Measurements from ENCODE around the gene INSC.

INSC gene

DNA sequence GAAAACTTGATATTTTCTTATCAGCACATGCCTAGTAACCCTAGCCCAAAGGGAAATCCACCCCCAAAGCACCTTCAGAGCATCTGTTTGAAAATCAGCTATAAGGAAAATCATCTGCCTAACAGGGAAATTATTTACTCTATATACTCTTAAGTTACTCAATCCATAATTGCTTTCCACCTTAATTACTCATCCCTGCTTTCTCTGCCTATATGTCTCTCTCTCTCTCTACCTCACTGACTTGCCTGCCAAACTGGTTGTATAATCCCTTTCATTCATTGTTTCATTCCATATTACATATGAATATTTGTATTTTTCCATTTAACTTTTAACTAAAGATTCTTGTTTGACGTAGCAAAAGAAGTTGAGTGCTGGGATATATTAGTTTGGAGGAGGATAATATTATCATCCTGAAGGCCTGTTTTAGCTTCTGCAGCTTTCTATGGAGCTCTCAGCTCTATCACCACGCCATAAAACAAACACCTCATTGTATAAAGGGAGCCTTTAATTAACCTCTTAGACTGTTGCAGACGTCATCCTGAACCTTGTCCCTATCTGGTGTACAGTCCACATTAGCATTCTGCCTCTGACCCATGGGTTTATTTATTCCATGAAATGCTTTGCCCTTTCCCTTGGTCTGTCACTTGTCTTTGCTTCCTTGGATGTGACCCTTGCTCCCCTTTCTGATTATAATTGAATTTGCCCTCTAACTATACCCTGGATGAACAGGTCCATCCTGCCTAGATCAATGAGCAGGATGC lies 98.9 kb downstream of the INSC start:
- no peak for DNase-seq (ENCODE audit: low read depth in 2 of 2, low spot score in 1 of 2)

DNA sequence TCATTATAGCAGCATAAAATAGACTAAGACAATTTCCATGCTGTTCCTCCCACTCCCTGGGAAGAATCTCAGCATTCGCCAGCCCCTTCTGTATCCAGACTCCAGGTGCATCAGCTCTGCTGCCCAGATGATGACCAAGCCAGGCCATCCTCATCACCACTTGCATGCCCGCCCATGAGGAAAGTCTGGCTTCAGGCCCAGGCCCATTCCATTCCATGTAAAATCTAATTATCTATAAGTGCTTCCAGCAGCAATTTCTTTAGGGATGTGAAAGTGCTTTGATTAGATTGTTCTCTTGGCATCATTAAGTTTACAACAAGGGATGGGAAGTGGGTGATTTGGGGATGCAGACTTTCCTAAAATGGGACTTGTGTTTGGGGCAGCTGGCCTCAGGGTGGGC lies 100.3 kb downstream of the INSC start:
- DNase-seq (ENCODE audit: low read depth in 2 of 2, low spot score in 1 of 2), result no peak

GRCh38 chr11:15216678-15217077 lies 102.0 kb downstream of the INSC start:
- no peak for DNase-seq (ENCODE audit: low read depth in 2 of 2, low spot score in 1 of 2)

GRCh38 chr11:15217416-15217815 lies 102.7 kb downstream of the INSC start:
- DNase-seq (ENCODE audit: low read depth in 2 of 2, low spot score in 1 of 2), result no peak

- DNase-seq (ENCODE audit: low read depth in 2 of 2, low spot score in 1 of 2), result no peak
Measured at GRCh38 chr11:15222777-15223176, 108.1 kb downstream of the INSC start.

DNA sequence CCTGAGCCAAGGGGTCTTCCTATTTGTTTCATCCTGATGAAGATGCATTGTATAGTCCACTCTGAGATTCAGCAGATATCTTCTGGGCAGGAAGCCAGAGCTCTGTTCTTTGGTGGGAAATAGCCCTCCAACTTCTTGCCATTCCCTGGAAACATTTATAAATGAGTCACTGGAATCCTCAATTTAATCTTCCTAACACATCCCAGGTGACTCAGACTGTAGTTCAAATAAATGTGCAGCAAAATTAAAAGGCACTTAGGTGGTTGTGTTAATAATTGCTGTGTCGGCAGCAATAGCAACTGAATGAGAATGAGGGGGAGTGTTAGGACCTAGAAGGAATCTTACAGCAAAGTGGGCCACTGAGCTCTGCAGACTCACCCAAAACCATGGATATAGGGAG lies 108.6 kb downstream of the INSC start:
- no peak for DNase-seq (ENCODE audit: low read depth in 2 of 2, low spot score in 1 of 2)

DNA sequence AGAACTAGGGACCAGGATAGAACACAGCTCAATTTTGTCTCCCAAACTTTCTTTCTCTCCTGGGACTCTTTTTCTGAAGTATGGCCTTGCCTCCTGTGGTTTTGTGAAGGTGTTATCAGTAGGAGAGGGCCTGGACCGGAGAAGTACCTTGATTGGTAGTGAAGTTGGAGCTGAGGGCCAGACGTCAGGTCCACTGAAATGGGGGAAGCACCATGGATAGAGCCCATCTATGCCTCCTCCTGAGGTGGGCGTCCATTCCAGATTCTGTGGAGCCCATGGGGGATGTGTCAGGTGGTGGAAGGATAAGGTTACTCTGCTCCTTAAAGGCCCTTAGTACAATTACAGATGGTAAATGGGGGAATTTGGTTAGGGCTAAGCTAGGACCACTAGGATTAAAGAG lies 109.7 kb downstream of the INSC start:
- no peak for DNase-seq (ENCODE audit: low read depth in 2 of 2, low spot score in 1 of 2)

DNA sequence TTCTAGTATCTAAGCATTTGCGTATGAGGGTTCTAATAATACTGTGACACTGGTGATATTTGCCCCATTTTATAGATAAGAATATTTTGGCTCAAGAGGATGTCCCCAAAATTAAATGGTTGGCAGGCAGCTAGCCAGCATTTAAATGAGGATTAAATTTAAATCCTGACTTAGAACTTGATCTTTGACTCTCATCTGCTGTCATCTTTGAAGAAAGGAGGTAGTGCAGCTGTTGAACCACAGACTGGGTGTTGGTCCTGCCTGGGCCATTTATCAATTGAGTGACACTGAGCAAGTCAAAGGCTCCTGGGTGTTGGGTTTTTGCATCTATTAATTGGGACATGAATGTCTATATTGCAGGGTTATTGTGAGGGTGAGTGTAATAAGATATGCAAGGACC lies 112.3 kb downstream of the INSC start:
- DNase-seq (ENCODE audit: low read depth in 2 of 2, low spot score in 1 of 2), result no peak

DNA sequence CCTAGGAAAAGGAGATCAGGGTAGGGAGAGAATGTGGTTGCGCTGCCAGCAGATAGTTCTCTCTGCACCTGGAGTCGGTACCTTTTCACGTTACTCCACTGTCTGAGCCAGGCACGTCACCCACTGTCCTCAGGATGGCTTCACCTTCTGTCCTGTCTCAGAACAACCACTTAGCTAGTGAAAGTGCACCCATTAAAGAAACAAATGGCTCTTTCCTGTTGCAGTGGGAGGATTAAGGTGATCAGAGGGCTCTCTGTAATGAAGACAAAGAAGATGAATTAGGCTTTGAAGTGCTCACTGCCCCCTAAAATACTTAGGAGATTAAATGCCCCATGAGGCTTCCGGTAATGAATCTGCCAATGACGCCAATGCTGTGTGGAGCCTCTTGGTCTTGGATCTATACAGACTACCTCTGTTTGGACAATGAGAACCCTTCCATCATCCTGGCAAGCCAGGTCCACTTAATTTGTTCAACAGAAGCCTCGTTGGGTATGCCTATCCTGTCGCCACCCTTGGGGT lies 113.7 kb downstream of the INSC start:
- DNase-seq (ENCODE audit: low read depth in 2 of 2, low spot score in 1 of 2), result no peak

GRCh38 chr11:15229069-15229468 lies 114.3 kb downstream of the INSC start:
- DNase-seq (ENCODE audit: low read depth in 2 of 2, low spot score in 1 of 2), result no peak

DNA sequence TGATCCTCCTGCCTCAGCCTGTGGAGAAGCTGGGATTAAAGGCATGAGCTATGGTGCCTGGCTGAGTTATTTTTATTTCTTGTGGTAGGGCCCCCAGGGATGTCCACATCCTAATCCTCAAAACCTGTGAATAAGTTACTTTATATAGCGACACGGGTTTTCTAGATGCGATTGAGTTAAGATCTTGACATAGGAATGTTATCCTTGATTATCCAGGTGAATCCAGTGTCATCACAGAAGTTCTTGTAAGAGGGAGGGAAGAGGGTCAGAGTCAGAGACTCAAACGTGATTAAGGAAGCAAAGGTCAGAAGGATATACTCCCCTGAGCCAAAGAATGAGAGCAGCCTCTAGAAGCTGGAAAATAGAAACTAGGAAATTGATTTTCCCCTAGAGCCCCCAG lies 117.8 kb downstream of the INSC start:
- DNase-seq (ENCODE audit: low read depth in 2 of 2, low spot score in 1 of 2), result no peak

DNA sequence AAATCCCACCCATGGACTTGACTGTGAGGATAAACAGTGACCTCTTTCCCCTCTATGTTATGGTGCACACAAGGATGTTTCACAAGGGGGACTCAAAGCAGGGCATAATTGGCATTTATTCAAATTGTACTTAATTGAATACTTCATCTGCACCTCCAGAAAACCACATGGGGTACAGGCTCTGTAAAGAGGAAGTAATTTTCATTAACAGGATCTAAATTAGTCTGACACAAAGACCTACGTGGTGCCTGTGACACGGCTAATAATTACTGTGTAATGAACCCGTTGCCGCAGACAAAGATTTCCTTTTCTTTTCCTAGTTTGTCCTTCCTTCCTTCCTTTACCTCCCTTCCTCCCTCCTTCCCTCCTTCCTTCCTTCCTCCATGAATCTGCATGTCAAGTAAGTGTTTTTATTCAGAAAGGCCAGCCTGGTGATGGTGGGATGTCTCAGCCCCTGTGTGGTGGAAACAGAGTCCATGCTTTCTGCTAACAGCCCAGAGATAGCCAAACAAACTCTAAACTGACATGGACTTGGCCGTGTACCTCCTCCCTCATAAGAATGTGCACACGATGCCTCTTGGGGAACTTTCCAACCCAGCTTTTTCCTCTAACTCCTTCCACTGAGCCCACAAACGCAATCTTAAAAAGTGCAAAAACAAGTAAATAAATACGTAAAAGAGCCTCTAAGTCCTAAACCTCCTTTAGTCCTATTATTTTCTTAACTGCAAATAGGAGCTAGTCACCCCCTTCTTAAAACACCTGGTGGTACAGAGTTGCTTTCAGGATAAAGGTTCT lies 118.8 kb downstream of the INSC start:
- DNase-seq (ENCODE audit: low read depth in 2 of 2, low spot score in 1 of 2), result no peak

- DNase-seq (ENCODE audit: low read depth in 2 of 2, low spot score in 1 of 2), result no peak
Measured at GRCh38 chr11:15234796-15235195, 120.1 kb downstream of the INSC start.

DNA sequence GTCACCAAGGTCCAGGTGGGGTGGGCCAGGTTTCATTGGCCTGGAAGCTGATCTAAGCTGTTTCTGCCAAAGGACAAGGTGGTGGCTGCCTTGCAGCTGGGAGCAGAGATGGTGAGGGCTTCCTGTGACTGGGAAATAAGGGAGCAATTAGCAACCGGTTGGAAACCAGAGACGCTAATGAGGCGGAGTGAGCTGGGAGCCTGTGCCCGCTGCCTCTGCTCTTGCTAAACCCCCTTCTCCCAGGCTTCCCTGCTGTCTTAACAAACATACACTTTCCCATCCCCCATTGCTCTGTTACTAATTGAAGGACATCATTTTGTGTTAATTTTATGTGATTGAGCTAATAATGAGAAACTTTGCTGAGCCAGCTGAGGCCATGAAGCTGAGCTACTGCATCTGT lies 121.8 kb downstream of the INSC start:
- DNase-seq (ENCODE audit: low read depth in 2 of 2, low spot score in 1 of 2), result no peak

DNA sequence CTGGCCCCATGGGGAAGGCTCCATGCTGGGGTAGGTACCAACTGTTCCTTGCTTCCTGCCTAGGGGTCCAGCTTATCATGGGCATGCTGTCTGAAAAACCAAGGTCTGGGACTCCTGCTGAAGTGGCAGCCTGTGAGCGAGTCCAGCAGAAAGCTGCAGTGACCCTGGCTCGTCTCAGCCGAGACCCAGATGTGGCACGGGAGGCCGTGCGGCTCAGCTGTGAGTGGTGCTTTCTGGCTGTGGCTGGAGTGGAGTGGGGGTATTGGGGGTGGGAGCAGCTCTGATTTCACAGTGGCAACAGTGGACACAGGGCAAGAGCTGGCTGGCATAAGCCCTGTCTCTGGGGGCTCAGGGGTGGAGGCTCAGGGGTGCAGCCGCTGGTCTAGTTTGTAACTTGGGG lies 124.1 kb downstream of the INSC start:
- DNase-seq (ENCODE audit: low read depth in 2 of 2, low spot score in 1 of 2), result no peak

- DNase-seq (ENCODE audit: low read depth in 2 of 2, low spot score in 1 of 2), result no peak
Measured at GRCh38 chr11:15248749-15249148, 134.0 kb downstream of the INSC start.

DNA sequence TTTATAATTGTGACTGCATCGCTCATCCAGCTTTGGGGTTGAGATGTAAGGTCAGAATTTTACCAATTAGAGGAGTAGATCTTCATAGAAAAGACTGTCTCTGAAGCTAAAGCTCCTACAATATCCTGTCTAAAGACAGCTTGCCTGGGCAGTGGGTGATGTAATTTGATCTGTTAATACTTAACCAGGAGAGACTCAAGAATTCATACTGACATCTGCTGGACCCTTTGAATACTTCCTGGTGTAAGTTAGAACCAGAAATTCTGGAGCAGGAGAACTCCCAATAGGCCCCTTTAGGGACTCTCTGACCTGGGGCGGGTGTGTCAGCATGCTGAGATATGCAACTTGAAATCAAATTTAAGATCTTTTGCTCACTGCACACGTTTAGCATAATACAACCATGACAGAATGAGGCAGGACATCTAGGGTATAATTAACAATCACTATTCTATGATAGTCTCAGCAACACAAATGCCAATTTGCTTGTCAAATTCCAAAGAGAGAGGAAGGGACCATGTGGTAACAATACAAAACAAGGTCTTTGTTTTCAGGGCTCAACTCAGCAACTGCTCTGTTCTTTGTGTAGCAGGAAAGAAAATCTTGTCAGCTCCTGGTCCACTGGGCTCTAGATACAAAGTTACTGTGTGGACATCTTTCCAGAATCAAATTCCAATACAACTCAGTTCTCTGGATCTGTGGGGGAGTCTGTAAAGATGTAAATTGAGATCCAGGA lies 143.9 kb downstream of the INSC start:
- DNase-seq (ENCODE audit: low read depth in 2 of 2, low spot score in 1 of 2), result no peak

GRCh38 chr11:15266999-15267398 lies 152.3 kb downstream of the INSC start:
- no peak for DNase-seq (ENCODE audit: low read depth in 2 of 2, low spot score in 1 of 2)

DNA sequence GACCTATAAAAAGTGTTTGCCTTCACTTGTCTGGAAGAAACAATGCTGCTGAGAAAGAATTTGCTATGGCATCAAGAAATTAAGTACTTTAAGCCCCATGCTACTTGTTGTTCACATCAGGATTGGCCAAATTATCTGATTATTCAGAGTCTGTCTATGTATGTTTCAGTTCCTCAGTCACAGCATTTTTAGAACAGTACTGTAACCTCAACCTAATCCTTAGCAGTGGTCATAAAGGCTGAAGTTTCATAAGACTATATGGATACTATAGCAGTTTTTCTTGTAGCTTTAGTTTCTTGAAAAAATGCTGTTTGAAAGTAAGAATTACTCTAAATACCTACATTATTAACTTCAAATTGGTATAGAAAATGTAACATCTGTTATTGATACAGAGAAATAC lies 153.9 kb downstream of the INSC start:
- no peak for DNase-seq (ENCODE audit: low read depth in 2 of 2, low spot score in 1 of 2)

DNA sequence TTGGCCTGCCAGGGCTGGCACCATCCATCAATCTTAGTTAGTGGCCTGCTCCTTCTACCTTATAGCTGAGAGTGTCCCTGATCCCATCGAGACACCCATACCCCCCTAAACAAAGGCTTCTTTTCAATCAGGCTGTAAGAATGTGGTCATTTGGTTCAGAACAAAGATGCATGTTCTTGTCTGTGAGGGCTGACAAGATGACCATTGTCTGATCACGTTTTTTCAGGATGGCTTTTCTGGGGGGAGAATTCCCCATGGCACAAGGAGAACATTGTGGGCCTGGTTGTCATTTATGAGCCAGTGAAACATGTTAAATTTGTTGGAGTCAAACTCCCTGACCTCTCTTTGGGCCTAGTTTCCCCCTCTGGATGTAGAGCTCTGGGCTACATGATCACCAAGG lies 160.4 kb downstream of the INSC start:
- no peak for DNase-seq (ENCODE audit: low read depth in 2 of 2, low spot score in 1 of 2)

- no peak for DNase-seq (ENCODE audit: low read depth in 2 of 2, low spot score in 1 of 2)
Measured at GRCh38 chr11:15276621-15277020, 161.9 kb downstream of the INSC start.

DNA sequence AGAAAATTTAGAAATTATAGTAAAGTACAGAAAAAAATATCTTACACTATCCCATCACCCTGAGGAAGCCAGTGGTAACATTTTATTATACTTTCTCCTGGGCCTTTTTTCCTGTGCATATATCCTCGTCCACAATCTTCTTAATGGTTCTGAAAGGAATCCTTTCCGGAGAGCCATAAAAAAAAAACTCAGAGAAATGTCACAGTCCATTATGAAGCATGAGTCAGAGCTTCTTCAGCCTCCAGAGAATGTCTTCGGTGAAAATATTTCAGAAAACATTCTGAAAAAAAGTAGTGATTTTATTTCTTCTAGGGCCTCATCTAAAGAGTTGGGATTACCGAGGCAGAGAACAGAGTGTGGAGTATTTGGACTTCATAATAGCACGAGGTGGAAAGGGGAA lies 163.4 kb downstream of the INSC start:
- DNase-seq (ENCODE audit: low read depth in 2 of 2, low spot score in 1 of 2), result no peak

All from stimulated activated CD8-positive, alpha-beta memory T cell treated with anti-CD3 and anti-CD28 coated beads, Interleukin-4, amount 100 ng/mL, for 4 hours (primary cell).